Sigmoid colon (tissue), 7 donors: ENCODE data around the gene LOXHD1. TPM values are rescaled to one million over a fixed set of nuclear protein-coding genes. Genes with fewer than 3 reads are reported as not detected.

ENCODE experiments used
- DNase-seq: peaks from one replicate; pipeline ENCODE4 v3.0.0-alpha.2; 2019
- H3K27ac ChIP-seq, 4 donors: fragments of 200-600 bp; sonication (generic); one replicate each; pipeline ENCODE4 v1.5.1; 2016 to 2019; ENCODE audit warnings: mild to moderate bottlenecking in 1 of 4
- H3K27me3 ChIP-seq, 3 donors: fragments of 200-600 bp; sonication (generic); one replicate each; pipeline ENCODE4 v1.5.1; 2019; ENCODE audit warnings: mild to moderate bottlenecking in 1 of 3
- H3K36me3 ChIP-seq, 4 donors: fragments of 200-600 bp; sonication (generic); one replicate each; pipeline ENCODE4 v1.5.1; 2016 to 2019
- H3K4me1 ChIP-seq, 4 donors: fragments of 200-600 bp; sonication (generic); one replicate each; pipeline ENCODE4 v1.5.1; 2017 to 2019
- H3K4me3 ChIP-seq, 4 donors: fragments of 200-600 bp; sonication (generic); one replicate each; pipeline ENCODE4 v1.5.1; 2017 to 2019; ENCODE audit warnings: mild to moderate bottlenecking in 2 of 4, moderate library complexity in 1 of 4
- H3K9me3 ChIP-seq, 4 donors: fragments of 200-600 bp in 3 of 4; sonication (generic) in 3 of 4; one replicate each; pipeline versions ENCODE4 v1.5.1 to v1.6.1; 2013 to 2019
- CTCF ChIP-seq, 4 experiments: fragments of 450-650 bp in 3 of 4; fragments of 200-600 bp in 1 of 4; IDR thresholded peaks; one replicate each; pipeline ENCODE4 v1.5.1; 2016 to 2019; ENCODE audit warnings: antibody characterized with exemption in 4 of 4, mild to moderate bottlenecking in 3 of 4, moderate library complexity in 2 of 4
- EP300 ChIP-seq, 4 donors: sonication (generic); formaldehyde crosslinking; IDR thresholded peaks; one replicate each; pipeline ENCODE4 v1.6.1; 2017; ENCODE audit warnings: antibody characterized with exemption in 4 of 4
- POLR2A ChIP-seq, 2 donors: fragments of 450-650 bp; IDR thresholded peaks; one replicate each; pipeline ENCODE4 v1.6.1; 2016; ENCODE audit warnings: antibody characterized with exemption in 2 of 2, mild to moderate bottlenecking in 2 of 2, moderate library complexity in 2 of 2
- POLR2AphosphoS5 ChIP-seq, 4 donors: sonication (generic); formaldehyde crosslinking; IDR thresholded peaks; one replicate each; pipeline ENCODE4 v1.6.1; 2017; ENCODE audit warnings: antibody characterized with exemption in 4 of 4
- WGBS, 2 donors: extraction: QIAGEN DNeasy Blood & Tissue Kit; methylation state at CpG; one replicate each; pipeline ENCODE4 v1.1.7; 2013; 5-methylcytosine and 5-hydroxymethylcytosine counted together
- intact Hi-C: fragments of 100-400 bp; cut with DNase I; formaldehyde crosslinking; loops from one replicate; pipeline ENCODE4 v1.15.1; 2023
- polyA plus RNA-seq, 3 donors: library from polyadenylated mRNA; stranded (reverse); fragments of 200-250 nt; gene quantifications; one replicate each; pipeline ENCODE4 v1.2.3, GENCODE V29; 2013
- total RNA-seq, 4 donors: library from RNA; depleted of rRNA; stranded (reverse); fragments of >200 nt; gene quantifications; one replicate each; pipeline ENCODE4 v1.1.0, GENCODE V29; 2016
- donor health status: healthy with polysubstance abuse.
- donor health status: Bipolar disorder and iron deficiency.
- donor health status: healthy.

LOXHD1 gene
- total and polyA plus RNA-seq, 7 donors = 0.06 to 0.28 (median 0.27) TPM; not detected in 4

GRCh38 chr18:46676182-46676835 lies 19.3 kb upstream of the LOXHD1 start:
- TF ChIP-seq CTCF (IDR thresholded peaks at IDR 0.05) (no peak), EP300 (IDR thresholded peaks at IDR 0.05) (no peak), POLR2AphosphoS5 (IDR thresholded peaks at IDR 0.05) (no peak), POLR2A (IDR thresholded peaks at IDR 0.05) (no peak)
- Histone ChIP-seq H3K27me3 (no peaks in the 10 kb centered on the region), H3K9me3 (no peaks in the 10 kb centered on the region), H3K4me3 (no peak overlapping the region), H3K27ac (no peak overlapping the region), H3K4me1 (peaks cover 0 to 6% (median 0%) of the 10 kb centered on the region in 4 donors), H3K36me3 (no peaks in the 10 kb centered on the region)
- DNase-seq = no peak
- 56 to 68% methylated on average over 15 of the region's 15 CpGs for WGBS, 2 donors
- intact Hi-C loops = no loop called here

GRCh38 chr18:46675112-46675511 lies 18.1 kb upstream of the LOXHD1 start:
- Histone ChIP-seq H3K9me3 (no peaks in the 10 kb centered on the region), H3K27me3 (no peaks in the 10 kb centered on the region), H3K36me3 (no peaks in the 10 kb centered on the region), H3K27ac (no peak overlapping the region), H3K4me3 (no peak overlapping the region), H3K4me1 (peaks cover 0 to 6% (median 0%) of the 10 kb centered on the region in 4 donors)
- TF ChIP-seq EP300 (IDR thresholded peaks at IDR 0.05) (no peak), POLR2AphosphoS5 (IDR thresholded peaks at IDR 0.05) (no peak), CTCF (IDR thresholded peaks at IDR 0.05) (no peak), POLR2A (IDR thresholded peaks at IDR 0.05) (no peak)
- no peak for DNase-seq
- whole genome bisulfite sequencing, 2 donors = 70 to 75% methylated on average over 1 of the region's 1 CpG
- intact Hi-C loops = no loop called here

GRCh38 chr18:46672062-46672970 lies 15.3 kb upstream of the LOXHD1 start:
- intact Hi-C loops = no loop called here
- H3K4me1 ChIP-seq = peaks cover 0 to 6% (median 0%) of the 10 kb centered on the region in 4 donors
- 73 to 76% methylated on average over 6 of the region's 6 CpGs for WGBS, 2 donors
- H3K4me3 ChIP-seq = no peak overlapping the region
- no peaks in the 10 kb centered on the region for H3K9me3 ChIP-seq
- no peaks in the 10 kb centered on the region for H3K27me3 ChIP-seq
- TF ChIP-seq CTCF (IDR thresholded peaks at IDR 0.05) (no peak), EP300 (IDR thresholded peaks at IDR 0.05) (no peak), POLR2A (IDR thresholded peaks at IDR 0.05) (no peak), POLR2AphosphoS5 (IDR thresholded peaks at IDR 0.05) (no peak)
- no peak overlapping the region for H3K27ac ChIP-seq
- H3K36me3 ChIP-seq = no peaks in the 10 kb centered on the region
- no peak for DNase-seq

GRCh38 chr18:46668694-46669093 lies 11.7 kb upstream of the LOXHD1 start:
- H3K27ac ChIP-seq = no peak overlapping the region
- no peaks in the 10 kb centered on the region for H3K9me3 ChIP-seq
- peaks cover 0 to 6% (median 0%) of the 10 kb centered on the region in 4 donors for H3K4me1 ChIP-seq
- 81 to 88% methylated on average over 6 of the region's 6 CpGs for WGBS, 2 donors
- H3K27me3 ChIP-seq = no peaks in the 10 kb centered on the region
- H3K4me3 ChIP-seq = no peak overlapping the region
- no peak for DNase-seq
- TF ChIP-seq POLR2A (IDR thresholded peaks at IDR 0.05) (no peak), POLR2AphosphoS5 (IDR thresholded peaks at IDR 0.05) (no peak), CTCF (IDR thresholded peaks at IDR 0.05) (no peak)
- intact Hi-C loops = no loop called here
- H3K36me3 ChIP-seq = no peaks in the 10 kb centered on the region
